Erythroblast (primary cell): ENCODE data around the gene TFAP2E.

Experiments
- GATA1 ChIP-seq: IDR thresholded peaks from 2 replicates; pipeline ENCODE4 v1.6.1; 2011; ENCODE audit warnings: low read depth, mild to moderate bottlenecking, control low read depth, low read length, moderate library complexity
- POLR2A ChIP-seq: IDR thresholded peaks from 2 replicates; pipeline ENCODE4 v1.6.1; 2011; ENCODE audit warnings: mild to moderate bottlenecking, low read length

DNA sequence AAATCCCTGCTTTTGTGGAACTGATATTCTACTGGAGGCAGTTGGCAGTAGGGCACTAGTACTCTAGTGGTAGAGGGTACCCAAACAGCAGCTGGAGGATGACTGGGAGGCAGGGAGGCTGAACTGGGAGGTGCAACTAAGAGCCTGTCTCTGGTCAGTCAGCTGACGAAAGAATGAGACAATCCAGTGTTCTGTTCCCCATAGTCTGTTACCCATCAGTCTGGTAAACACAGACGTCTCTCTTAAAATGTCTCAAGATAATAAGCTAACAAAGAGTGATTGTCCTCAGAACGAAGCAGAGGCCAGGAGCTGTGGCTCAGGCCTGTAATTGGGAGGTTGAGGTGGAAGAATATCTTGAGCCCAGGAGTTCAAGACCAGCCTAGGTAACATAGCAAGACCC, 30.4 kb downstream of the TFAP2E start:
- TF ChIP-seq POLR2A: no peak
- no peak for TF ChIP-seq GATA1
